H1 (cell line): ENCODE measurements around the gene SEMA3E. TPM values are rescaled to one million over a fixed set of nuclear protein-coding genes. Genes with fewer than 3 reads are reported as not detected.

ENCODE experiments used
- ASH2L ChIP-seq: fragments of 200-600, 300-600 bp; sonication (generic); IDR thresholded peaks from one replicate; pipeline ENCODE4 v1.7.1; 2017; ENCODE audit warnings: low read length
- BACH1 ChIP-seq: IDR thresholded peaks from 2 replicates; pipeline ENCODE4 v1.6.1; 2012; ENCODE audit warnings: low read length, improper control_type of control experiment
- CHD7 ChIP-seq: fragments of 300-600 bp; sonication (generic); IDR thresholded peaks from 2 replicates; pipeline ENCODE4 v1.7.1; 2012; ENCODE audit warnings: low read length, moderate library complexity, mild to moderate bottlenecking, inconsistent platforms; ENCODE audit not compliant: insufficient replicate concordance
- E2F6 ChIP-seq: IDR thresholded peaks from 2 replicates; pipeline ENCODE4 v1.6.1; 2012; ENCODE audit warnings: inconsistent platforms
- KDM1A ChIP-seq: fragments of 200-600, 300-600 bp; sonication (generic); IDR thresholded peaks from 2 replicates; pipeline ENCODE4 v1.7.1; 2016; ENCODE audit warnings: mild to moderate bottlenecking, low read length, borderline replicate concordance
- KDM5A ChIP-seq: fragments of 200-600 bp; IDR thresholded peaks from 2 replicates; pipeline ENCODE4 v1.7.1; 2012; ENCODE audit warnings: mild to moderate bottlenecking, low read length, inconsistent platforms, mixed read lengths
- NRF1 ChIP-seq: IDR thresholded peaks from 2 replicates; pipeline ENCODE4 v1.6.1; 2011; ENCODE audit warnings: mild to moderate bottlenecking, low read depth, low read length, improper control_type of control experiment
- PHF8 ChIP-seq: fragments of 200-600 bp; sonication (generic); conservative IDR thresholded peaks from 2 replicates; pipeline ENCODE4 v1.7.1; 2012; ENCODE audit warnings: low read depth, mild to moderate bottlenecking, inconsistent platforms, low read length, moderate library complexity
- SIX5 ChIP-seq: IDR thresholded peaks from 2 replicates; pipeline ENCODE4 v1.6.1; 2011; ENCODE audit warnings: mild to moderate bottlenecking, low read depth, low read length
- polyA plus RNA-seq, 7 experiments: library from polyadenylated mRNA; depleted of rRNA in 3 of 7; stranded (reverse) in 5 of 7; unstranded in 2 of 7; fragments of >200 nt in 5 of 7; fragments of 200-250 nt in 2 of 7; gene quantifications; 1 replicate in 5 of 7; 2 replicates in 1 of 7; 4 replicates in 1 of 7; pipeline versions ENCODE4 v1.2.1 to v1.2.3, GENCODE V29; 2011 to 2013; ENCODE audit warnings: missing spikeins in 2 of 7, mixed read lengths in 2 of 7
- total RNA-seq: library from RNA; stranded (reverse); fragmentation: NEBNext Ultra II Directional; extraction: Animal tissue kit (Norgen Biotek cat#: 25700); gene quantifications from 2 replicates; pipeline ENCODE4 v1.2.1, GENCODE V29; 2021

SEMA3E gene
- total and polyA plus RNA-seq, 2 of the 8 experiments (the other 6 are each of a cell fraction or from before 2014, with no cell fraction given), result 0.93 to 0.94 TPM

GRCh38 chr7:83696101-83696500 lies 47.2 kb upstream of the SEMA3E start (continued):
- TF ChIP-seq CHD7 (no peak), PHF8 (no peak), BACH1 (no peak), KDM5A (no peak), NRF1 (no peak), SIX5 (no peak), E2F6 (no peak), KDM1A (no peak), ASH2L (no peak)
- TF ChIP-seq, all 59 proteins: peak for 0
